Fibroblast of skin of scalp (primary cell): ENCODE results near the gene NLRC5.
A peak's percentile ranks its signal among the peaks of the same experiment; 100 is the strongest.
"Not testable (repeated sequence)": the region's sequence is repeated elsewhere in the genome, so short reads cannot be mapped to it uniquely, and the experiment has no call there.

Experiments
- DNase-seq: peaks from one replicate; pipeline ENCODE4 v3.0.0-alpha.2; 2013

Gene NLRC5

DNA sequence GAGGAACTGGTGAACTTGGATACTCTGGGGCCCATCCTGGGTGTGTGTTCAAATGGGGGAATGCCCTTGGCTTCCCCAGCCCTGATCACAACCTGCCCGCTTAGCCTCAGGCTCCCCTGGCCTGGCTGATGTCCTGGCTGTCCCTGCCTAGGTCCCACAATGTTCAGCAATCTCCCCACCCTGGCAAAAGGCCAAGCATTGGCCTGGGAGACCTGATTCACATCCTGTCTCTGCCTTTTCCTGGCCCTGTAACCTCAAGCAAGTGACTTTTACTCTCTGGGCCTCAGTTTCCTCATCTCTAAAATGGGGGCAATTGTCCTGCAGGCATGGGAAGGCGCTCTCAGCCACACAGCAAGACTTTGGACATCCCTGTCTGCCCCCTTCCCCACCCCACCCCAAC, 117.4 kb downstream of the NLRC5 start:
- peak; percentile 18 for DNase-seq

DNA sequence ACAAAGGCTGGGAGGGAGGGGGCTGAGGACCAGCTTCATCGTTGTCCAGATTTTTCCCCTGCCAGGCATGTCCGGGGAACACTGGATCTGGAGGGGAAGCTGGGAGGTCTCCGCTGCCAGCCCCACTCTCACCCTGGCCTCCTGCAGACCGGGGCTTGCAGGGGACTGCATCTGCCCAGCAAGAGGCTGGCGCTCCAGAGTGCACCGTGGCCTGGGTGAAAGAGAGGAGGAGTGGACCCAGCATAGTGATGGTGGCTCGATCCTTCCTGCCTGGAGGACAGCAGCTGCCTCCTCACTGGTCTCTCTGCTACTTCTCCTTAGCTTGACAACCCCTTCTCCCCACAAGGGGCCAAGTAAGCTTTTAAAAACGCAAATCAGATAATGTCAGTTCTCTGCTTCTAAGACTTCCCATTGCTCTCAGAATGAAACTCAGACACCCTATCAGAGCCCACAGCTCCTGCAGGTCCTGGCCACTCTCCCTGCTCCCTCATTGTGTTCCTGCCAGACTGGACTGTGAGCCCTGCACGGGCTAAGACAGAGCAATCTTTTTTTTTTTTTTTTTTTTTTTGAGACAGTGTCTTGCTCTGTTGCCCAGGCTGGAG, 118.1 kb downstream of the NLRC5 start:
- no peak for DNase-seq

GRCh38 chr16:57108432-57108831, 119.1 kb downstream of the NLRC5 start:
- no peak for DNase-seq

DNA sequence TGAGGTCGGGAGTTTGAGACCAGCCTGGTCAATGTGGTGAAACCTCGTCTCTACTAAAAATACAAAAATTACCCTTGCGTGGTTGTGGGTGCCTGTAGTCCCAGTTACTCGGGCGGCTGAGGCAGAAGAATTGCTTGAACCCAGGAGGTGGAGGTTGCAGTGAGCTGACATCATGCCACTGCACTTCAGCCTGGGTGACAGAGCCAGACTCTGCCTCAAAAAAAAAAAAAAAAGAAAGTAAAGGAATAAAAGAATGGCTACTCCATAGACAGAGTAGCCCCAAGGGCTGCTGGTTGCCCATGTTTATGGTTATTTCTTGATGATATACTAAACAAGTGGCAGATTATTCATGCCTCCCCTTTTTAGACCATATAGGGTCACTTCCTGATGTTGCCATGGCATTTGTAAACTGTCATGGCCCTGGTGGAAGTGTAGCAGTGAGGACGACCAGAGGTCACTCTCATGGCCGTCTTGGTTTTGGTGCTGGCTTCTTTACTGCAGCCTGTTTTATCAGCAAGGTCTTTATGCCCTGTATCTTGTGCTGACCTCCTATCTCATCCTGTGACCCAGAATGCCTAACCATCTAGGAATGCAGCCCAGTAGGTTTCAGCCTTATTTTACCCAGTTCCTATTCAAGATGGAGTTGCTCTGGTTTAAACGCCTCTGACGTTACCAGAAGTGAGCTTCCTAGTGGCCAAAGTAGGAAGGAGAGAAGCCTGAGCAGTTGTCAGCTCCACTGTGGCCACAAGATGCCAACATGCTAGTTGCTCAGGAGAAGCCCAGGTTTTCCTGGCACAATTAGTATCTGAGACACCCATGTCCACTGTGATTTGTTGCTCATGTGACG, 120.1 kb downstream of the NLRC5 start:
- DNase-seq = not testable (repeated sequence)

GRCh38 chr16:57110937-57111336, 121.6 kb downstream of the NLRC5 start:
- no peak for DNase-seq

GRCh38 chr16:57111420-57111819, 122.1 kb downstream of the NLRC5 start:
- DNase-seq = no peak

DNA sequence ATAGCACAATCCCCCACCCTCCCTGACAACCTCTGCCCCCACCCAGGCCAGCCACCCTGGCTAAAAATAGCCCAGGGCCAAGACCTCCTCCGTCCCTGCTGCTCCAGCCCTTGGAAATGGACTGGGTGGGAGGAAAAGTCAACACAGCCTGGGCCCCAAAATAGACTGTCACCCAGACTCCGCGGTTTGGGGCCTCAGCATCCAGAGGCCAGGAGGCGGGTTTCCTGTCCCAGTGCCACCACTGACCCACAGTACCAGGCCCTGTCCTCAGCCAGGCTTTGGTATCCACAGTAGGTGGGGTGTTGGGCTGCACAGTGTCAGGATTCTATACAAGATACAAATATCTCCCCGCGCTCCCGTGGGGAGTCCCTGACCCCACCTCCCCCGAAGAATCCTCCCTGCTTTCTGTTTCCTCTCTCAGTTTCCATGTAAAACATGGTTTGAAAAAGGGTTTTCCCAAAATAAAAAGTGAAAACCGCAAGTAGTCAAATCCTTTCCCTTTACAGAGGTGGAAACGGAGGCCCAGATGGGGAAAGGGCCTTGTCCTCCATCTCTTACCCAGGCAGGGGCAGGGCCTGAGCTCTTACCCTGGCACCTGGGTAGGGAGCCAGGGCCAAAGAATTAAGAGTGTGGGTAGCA, 123.2 kb downstream of the NLRC5 start:
- DNase-seq = no peak

GRCh38 chr16:57113042-57113453, 123.7 kb downstream of the NLRC5 start:
- DNase-seq = no peak

DNA sequence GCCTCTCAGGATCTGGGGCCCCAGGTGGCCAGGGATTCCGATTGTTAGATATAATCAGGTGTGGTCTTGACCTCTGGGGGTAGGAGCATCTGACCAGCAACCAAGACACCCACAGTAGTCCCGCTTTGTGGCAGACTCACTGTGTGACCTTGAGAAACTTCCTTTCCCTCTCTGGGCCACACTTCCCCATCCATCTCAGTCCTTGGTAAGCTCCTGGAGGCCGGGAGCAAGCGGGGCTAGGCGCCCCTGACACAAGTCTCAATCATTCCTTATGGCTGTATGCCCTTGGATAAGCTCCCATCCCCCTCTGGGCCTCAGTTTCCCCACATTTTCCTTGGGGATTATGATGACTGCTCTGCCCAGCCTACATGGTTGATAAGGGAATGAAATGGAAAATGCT, 124.3 kb downstream of the NLRC5 start:
- no peak for DNase-seq

DNA sequence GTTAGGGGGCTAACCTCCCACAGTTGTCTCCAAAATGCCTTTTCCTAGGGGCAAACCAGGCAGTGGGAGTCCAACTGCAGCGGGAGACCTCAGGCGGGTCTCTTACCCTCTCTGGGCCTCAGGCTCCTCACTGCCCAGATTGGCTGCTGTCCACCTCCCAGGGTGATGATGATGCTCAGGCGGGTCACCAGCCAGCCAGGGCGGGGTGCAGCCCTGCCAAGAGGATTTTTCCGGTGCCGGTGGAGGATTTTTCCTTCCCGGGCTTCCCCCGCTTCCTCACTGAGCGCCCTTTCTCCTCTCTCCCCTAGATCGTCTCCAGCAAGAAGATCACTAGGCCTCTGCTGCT, 125.8 kb downstream of the NLRC5 start:
- no peak for DNase-seq

DNA sequence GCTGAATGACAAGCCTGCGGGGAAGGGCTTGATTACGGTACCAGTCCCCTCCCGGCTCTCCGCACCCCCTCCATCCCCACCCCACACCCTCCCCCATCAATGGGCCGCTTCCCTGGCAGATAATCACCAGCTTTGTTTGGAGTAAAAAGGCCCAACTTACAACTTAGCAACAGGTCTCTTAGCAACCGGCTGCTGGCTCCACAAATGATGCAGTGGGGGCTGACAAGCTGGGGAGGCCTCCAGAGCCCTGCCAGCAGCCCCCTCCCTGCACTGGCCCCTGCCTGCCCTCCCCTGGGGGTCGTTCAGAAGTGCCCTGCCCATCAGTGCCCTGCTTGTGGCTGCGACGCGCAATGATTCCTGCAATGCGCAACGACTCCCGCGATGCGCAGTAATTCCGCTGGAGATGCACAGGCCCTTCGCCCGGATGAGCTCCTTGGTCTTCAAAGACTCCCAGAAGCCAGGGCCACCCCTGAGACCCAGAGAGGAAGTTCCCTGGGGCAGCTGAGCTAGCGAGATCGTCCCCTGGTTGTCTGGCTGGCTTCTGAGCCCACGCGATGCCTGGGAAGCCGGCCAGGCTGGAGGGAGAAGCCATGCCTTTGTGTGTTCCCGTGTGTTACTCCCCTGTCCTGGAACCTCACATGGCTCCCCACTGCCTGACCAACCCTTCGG, 126.3 kb downstream of the NLRC5 start:
- DNase-seq = peak; percentile 58

DNA sequence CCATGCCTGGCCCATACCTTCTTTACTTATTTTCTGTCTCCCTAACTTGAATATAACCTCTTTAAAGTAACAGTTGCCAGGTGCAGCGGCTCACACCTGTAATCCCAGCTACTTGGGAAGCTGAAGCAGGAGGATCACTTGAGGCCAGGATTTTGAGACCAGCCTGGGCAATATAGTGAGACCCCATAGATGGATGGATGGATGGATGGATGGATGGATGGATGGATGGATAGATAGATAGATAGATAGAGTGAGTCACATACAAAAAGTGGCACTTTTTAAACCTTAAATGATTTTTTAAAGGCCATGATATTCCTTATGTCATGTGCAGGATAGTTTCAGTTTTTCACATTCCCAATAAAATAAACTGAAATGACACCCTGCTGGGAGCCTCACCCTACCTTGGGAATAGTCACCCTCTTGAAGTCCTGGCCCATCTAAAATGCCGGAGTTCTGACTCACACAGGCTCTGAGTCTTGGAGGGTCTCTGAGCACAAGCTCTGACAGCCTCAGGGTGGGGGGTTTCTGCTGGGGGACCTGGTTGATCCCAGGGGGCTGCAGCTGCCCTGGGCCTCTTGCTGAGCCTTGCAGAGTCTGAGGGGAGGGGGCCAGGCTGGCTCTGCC, 129.2 kb downstream of the NLRC5 start:
- DNase-seq = no peak

- DNase-seq = no peak
Measured at GRCh38 chr16:57123216-57123973, 134.0 kb downstream of the NLRC5 start.

DNA sequence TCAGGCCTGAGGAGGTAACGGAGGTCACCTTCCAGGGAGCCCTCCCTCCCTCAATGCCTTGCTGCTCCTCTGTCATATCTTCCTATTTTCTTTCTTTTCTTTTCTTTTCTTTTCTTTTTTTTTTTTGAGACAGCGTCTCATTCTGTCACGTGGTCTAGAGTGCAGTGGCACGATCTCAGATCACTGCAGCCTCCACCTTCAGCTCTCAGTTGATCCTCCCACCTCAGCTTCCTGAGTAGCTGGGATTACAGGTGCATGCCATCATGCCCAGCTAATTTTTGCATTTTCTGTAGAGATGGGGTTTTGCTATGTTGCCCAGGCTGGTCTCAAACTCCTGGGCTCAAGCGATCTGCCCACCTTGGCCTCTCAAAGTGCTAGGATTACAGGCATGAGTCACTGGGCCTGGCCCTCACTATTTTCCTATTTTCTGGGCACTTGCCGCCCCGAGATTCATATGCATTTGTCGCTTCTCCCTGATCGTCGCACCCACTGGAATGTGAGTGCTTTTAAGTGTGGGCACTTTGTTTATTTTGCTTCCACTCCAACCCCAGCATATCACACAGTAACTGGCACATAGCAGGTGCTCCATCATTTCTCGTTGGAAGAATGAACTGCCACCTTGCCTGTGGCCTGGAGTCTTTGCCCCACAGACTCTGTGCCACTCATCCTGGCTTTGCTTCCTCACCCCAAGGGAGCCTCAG, 134.8 kb downstream of the NLRC5 start:
- DNase-seq = no peak

GRCh38 chr16:57125376-57125775, 136.0 kb downstream of the NLRC5 start:
- no peak for DNase-seq

GRCh38 chr16:57125969-57126368, 136.6 kb downstream of the NLRC5 start:
- DNase-seq = no peak

GRCh38 chr16:57126411-57126810, 137.1 kb downstream of the NLRC5 start:
- no peak for DNase-seq

- no peak for DNase-seq
Measured at GRCh38 chr16:57127037-57127763, 137.8 kb downstream of the NLRC5 start.

- DNase-seq = no peak
Measured at GRCh38 chr16:57127836-57128235, 138.5 kb downstream of the NLRC5 start.

DNA sequence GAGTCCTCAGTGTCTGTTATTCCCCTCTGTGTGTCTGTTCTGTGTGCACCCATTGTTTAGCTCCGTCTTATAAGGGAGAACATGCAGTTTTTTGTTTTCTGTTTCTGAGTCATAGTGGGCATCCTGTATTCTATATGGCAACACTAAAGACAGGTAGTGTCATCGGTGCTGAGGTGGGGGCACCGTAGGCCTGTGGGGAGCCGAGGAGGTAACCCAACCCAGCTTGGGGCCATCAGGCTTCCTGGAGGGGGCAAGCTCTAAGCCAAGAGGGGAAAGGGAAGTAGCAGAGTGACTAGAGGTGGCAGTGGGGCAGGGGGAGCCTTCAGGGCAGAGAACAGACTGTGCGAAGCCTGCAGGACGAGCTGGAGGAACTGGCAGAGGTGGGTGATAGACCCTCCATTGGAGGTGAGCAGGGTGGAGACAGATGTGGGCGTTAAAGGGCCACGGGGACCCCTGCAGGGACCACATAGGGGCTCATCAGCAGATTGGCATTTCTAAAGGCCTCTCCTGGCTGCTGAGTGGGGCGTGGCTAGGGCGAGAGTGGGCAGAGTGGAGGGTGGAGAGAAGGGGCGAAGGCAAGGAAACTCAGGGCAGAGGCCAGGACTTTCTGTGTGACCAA, 139.5 kb downstream of the NLRC5 start:
- DNase-seq = no peak
